Measurements from ENCODE around the gene C5orf22.

C5orf22 gene

DNA sequence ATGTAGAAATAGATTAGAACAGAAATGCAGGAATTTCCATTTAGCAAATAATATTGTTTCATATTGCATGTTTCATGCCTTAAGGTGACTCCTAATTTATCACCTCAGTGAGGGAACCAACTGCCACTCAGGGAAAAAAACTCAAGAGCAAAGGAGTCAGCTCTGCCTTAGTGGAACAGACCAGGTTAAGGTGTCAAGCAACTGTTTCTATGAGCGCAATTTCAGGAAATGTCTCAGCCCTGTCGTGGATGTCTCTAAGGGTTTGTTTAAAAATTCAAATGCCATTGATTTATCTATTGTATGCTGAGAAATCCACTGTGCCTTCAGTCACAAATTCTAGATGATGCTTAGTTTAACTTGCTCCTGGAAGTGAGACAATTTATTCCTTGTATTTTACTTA is 72.1 kb downstream of the C5orf22 start:
- FAIRE-seq (no peak), DNase-seq (ENCODE audit: low spot score) (no peak)

DNA sequence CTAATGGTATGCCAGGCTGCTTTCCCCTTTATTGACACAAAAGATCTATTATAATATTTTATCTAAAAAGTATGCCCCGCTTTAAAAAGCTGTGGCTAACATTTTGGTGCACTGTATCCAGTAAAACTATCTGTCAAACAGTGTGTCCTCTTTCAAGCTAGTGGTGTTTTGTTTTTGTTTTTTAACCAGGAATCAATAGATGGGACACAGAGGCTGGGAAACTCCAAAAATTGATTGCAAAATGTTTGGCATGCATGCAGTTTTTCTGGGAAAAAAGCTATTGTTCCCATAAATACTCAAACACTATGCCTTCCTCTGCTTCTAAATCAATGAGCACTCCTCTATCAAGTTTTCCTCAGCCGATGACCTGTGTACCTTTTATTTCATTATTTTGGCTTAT is 72.5 kb downstream of the C5orf22 start:
- FAIRE-seq, result no peak
- DNase-seq (ENCODE audit: low spot score), result no peak

All from RCC 7860 (cell line).